Stomach (tissue), 9 donors: ENCODE data around the gene SFXN5. TPM values are rescaled to one million over a fixed set of nuclear protein-coding genes. Genes with fewer than 3 reads are reported as not detected.
A peak's percentile ranks its signal among the peaks of the same experiment; 100 is the strongest.

ENCODE experiments used
- DNase-seq, 2 donors: peaks; one replicate each; pipeline versions ENCODE4 v3.0.0 to v3.0.0-alpha.2; 2013 to 2019
- H3K27ac ChIP-seq, 5 donors: fragments of 200-600 bp in 4 of 5; sonication (generic) in 4 of 5; one replicate each; pipeline ENCODE4 v1.5.1; 2013 to 2019; ENCODE audit warnings: mild to moderate bottlenecking in 1 of 5, moderate library complexity in 1 of 5
- H3K27me3 ChIP-seq, 3 donors: fragments of 200-600 bp; sonication (generic); one replicate each; pipeline ENCODE4 v1.5.1; 2017 to 2019; ENCODE audit warnings: mixed run types in 1 of 3
- H3K36me3 ChIP-seq, 4 donors: fragments of 200-600 bp; sonication (generic); 1 replicate in 3 of 4; 2 replicates in 1 of 4; pipeline ENCODE4 v1.5.1; 2016 to 2019
- H3K4me1 ChIP-seq, 4 donors: fragments of 200-600 bp; sonication (generic); one replicate each; pipeline ENCODE4 v1.5.1; 2016 to 2019
- H3K4me3 ChIP-seq, 4 donors: fragments of 200-600 bp; sonication (generic) in 3 of 4; one replicate each; pipeline ENCODE4 v1.5.1; 2016 to 2019; ENCODE audit warnings: mild to moderate bottlenecking in 1 of 4
- H3K9me3 ChIP-seq, 4 donors: fragments of 200-600 bp; sonication (generic); one replicate each; pipeline ENCODE4 v1.5.1; 2016 to 2019
- CTCF ChIP-seq, 7 experiments: fragments of 450-650 bp in 4 of 7; fragments of 200-600 bp in 3 of 7; sonication (generic) in 3 of 7; IDR thresholded peaks; one replicate each; pipeline ENCODE4 v1.5.1; 2016 to 2019; ENCODE audit warnings: antibody characterized with exemption in 7 of 7, control low read depth in 2 of 7, mild to moderate bottlenecking in 1 of 7
- EP300 ChIP-seq: sonication (generic); formaldehyde crosslinking; IDR thresholded peaks from one replicate; pipeline ENCODE4 v1.6.1; 2017; ENCODE audit warnings: antibody characterized with exemption
- POLR2A ChIP-seq, 4 donors: fragments of 450-650 bp; IDR thresholded peaks; one replicate each; pipeline ENCODE4 v1.6.1; 2016; ENCODE audit warnings: antibody characterized with exemption in 4 of 4, control low read depth in 2 of 4, mild to moderate bottlenecking in 1 of 4, moderate library complexity in 1 of 4
- POLR2AphosphoS5 ChIP-seq, 3 donors: sonication (generic); formaldehyde crosslinking; IDR thresholded peaks; one replicate each; pipeline ENCODE4 v1.6.1; 2016; ENCODE audit warnings: antibody characterized with exemption in 3 of 3
- WGBS, 5 donors: extraction: QIAGEN DNeasy Blood & Tissue Kit in 3 of 5; methylation state at CpG; one replicate each; pipeline versions ENCODE4 v1.1.5 to v1.1.7; 2013 to 2018; 5-methylcytosine and 5-hydroxymethylcytosine counted together
- intact Hi-C: fragments of 100-400 bp; cut with DNase I; formaldehyde crosslinking; loops from one replicate; pipeline ENCODE4 v1.15.1; 2023; ENCODE audit warnings: low total_unique reads
- polyA plus RNA-seq, 3 donors: library from polyadenylated mRNA; stranded (reverse); fragments of 200-250 nt; gene quantifications; one replicate each; pipeline ENCODE4 v1.2.3, GENCODE V29; 2013
- total RNA-seq, 5 donors: library from RNA; depleted of rRNA; stranded (reverse); fragments of >200 nt; gene quantifications; one replicate each; pipeline versions ENCODE4 v1.1.0 to v1.2.3, GENCODE V29; 2014 to 2016
- donor health status: healthy with polysubstance abuse.
- donor health status: Bipolar disorder and iron deficiency.
- donor health status: healthy.

SFXN5 gene
- total and polyA plus RNA-seq, 8 donors = 2.7 to 118 (median 17.2) TPM

GRCh38 chr2:73063909-73064875, 7.3 kb downstream of the SFXN5 start:
- Histone ChIP-seq H3K4me1 (peaks cover 3 to 26% (median 12%) of the 10 kb centered on the region in 4 donors), H3K4me3 (no peak overlapping the region), H3K27me3 (no peaks in the 10 kb centered on the region), H3K9me3 (no peaks in the 10 kb centered on the region), H3K27ac (peak overlapping the region in 1 of 5 donors; percentile 27), H3K36me3 (no peaks in the 10 kb centered on the region)
- intact Hi-C loops = no loop called here
- WGBS, 5 donors = 77 to 97% (median 88%) methylated on average over 8 of the region's 8 CpGs
- TF ChIP-seq EP300 (no peak), POLR2AphosphoS5 (IDR thresholded peaks at IDR 0.05) (no peak), POLR2A (IDR thresholded peaks at IDR 0.05) (no peak), CTCF (IDR thresholded peaks at IDR 0.05) (no peak)
- peak in 1 of 2 donors; percentile 34 for DNase-seq

GRCh38 chr2:73063472-73063871, 8.0 kb downstream of the SFXN5 start:
- no peak for DNase-seq
- H3K9me3 ChIP-seq = no peaks in the 10 kb centered on the region
- H3K4me1 ChIP-seq = peaks cover 0 to 18% (median 6%) of the 10 kb centered on the region in 4 donors
- H3K4me3 ChIP-seq = no peak overlapping the region
- TF ChIP-seq POLR2A (IDR thresholded peaks at IDR 0.05) = no peak
- no peak for TF ChIP-seq POLR2AphosphoS5 (IDR thresholded peaks at IDR 0.05)
- TF ChIP-seq CTCF (IDR thresholded peaks at IDR 0.05) = no peak
- no peak for TF ChIP-seq EP300
- 82 to 88% (median 86%) methylated on average over 4 of the region's 4 CpGs for WGBS, 5 donors
- no peak overlapping the region for H3K27ac ChIP-seq
- no peaks in the 10 kb centered on the region for H3K27me3 ChIP-seq
- H3K36me3 ChIP-seq = no peaks in the 10 kb centered on the region
- intact Hi-C loops = no loop called here

DNA sequence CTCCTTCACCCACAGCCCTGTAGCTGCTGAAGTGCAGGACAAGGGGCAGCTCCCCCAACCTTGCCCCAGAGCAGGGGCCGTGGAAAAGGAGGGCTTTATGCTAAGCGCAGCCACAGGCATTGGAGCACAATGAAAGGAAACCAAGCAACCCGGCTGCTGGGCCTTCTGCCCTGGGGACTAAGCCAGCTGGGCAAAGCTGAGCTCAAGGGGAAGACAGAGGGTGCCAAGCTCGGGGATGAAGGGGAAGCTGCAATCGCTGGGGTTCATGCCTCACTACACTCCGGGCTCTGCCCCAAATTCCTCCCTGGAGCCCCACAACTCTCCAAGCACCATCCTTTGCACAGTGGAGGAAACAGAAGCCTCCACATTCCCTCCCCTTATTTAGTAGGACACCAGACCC, 12.4 kb downstream of the SFXN5 start:
- 91 to 94% (median 91%) methylated on average over 6 of the region's 6 CpGs for WGBS, 5 donors
- H3K36me3 ChIP-seq = peaks cover 7 to 34% (median 26%) of the 10 kb centered on the region in 4 donors
- H3K9me3 ChIP-seq = peaks cover 0 to 14% (median 6%) of the 10 kb centered on the region in 4 donors
- TF ChIP-seq POLR2A (IDR thresholded peaks at IDR 0.05) (no peak), CTCF (IDR thresholded peaks at IDR 0.05) (no peak), POLR2AphosphoS5 (IDR thresholded peaks at IDR 0.05) (no peak), EP300 (no peak)
- intact Hi-C loops = no loop called here
- no peak for DNase-seq
- H3K4me1 ChIP-seq = peaks cover 0 to 7% (median 3%) of the 10 kb centered on the region in 4 donors
- H3K27me3 ChIP-seq = no peaks in the 10 kb centered on the region
- H3K4me3 ChIP-seq = no peak overlapping the region
- H3K27ac ChIP-seq = no peak overlapping the region

DNA sequence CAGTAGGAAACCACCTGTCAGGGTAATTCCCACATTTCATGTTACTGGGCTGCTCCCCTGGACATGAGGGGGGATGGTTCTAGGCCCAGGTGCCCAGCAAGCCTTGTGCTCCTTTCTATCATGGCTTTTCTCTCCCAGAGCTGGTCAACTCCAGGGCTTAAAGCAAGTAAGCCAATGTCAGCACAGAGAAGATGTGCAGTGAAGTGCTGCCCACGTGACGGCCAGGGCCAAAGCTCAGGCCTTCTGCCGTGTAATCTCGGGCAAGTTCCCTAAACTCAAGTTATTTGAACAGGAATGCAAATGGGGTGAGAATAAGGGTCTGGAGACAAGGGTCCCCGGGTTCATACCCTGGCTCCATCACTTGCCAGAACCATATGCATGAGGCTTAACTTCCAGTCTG, 16.5 kb downstream of the SFXN5 start:
- no peaks in the 10 kb centered on the region for H3K4me1 ChIP-seq
- no peaks in the 10 kb centered on the region for H3K27me3 ChIP-seq
- H3K9me3 ChIP-seq = peaks cover 0 to 14% (median 6%) of the 10 kb centered on the region in 4 donors
- TF ChIP-seq EP300 = no peak
- TF ChIP-seq POLR2A (IDR thresholded peaks at IDR 0.05) = no peak
- no peak for TF ChIP-seq CTCF (IDR thresholded peaks at IDR 0.05)
- TF ChIP-seq POLR2AphosphoS5 (IDR thresholded peaks at IDR 0.05) = no peak
- no peak overlapping the region for H3K27ac ChIP-seq
- 78 to 87% (median 84%) methylated on average over 5 of the region's 5 CpGs for WGBS, 5 donors
- intact Hi-C loops = no loop called here
- no peak overlapping the region for H3K4me3 ChIP-seq
- H3K36me3 ChIP-seq = peaks cover 7 to 36% (median 28%) of the 10 kb centered on the region in 4 donors
- no peak for DNase-seq
